WTC11 (cell line): Measurements from ENCODE around the gene PRKAR1B. TPM values are rescaled to one million over a fixed set of nuclear protein-coding genes. Genes with fewer than 3 reads are reported as not detected.

Experiments
- ATAC-seq: fragments of 200-7000 bp; cut with Tn5 transposase; 2 replicates; pipeline ENCODE4 v1.10.0; 2021; ENCODE audit warnings: mild to moderate bottlenecking, moderate library complexity
- CTCF ChIA-PET: fragments of 300-600 bp; sonication (Branson Sonifier 250); formaldehyde crosslinking; loops from one replicate; lab custom pipeline; 2021; ENCODE audit warnings: antibody characterized with exemption; lab: Charles Lee
- POLR2A ChIA-PET: fragments of 350-600 bp; sonication (Branson Sonifier 250); formaldehyde crosslinking; loops from one replicate; lab custom pipeline; 2021; ENCODE audit warnings: antibody characterized with exemption; lab: Charles Lee
- DNase-seq: peaks from one replicate; pipeline ENCODE4 v3.0.0; 2021; ENCODE audit warnings: low spot score
- H3K27ac Mint-ChIP-seq: 2 replicates; pipeline ENCODE4 v1.8.0; 2021; ENCODE audit warnings: mixed read lengths
- H3K27me3 Mint-ChIP-seq: 2 replicates; pipeline ENCODE4 v1.8.0; 2021; ENCODE audit warnings: low read depth, mild to moderate bottlenecking, moderate library complexity, mixed read lengths
- H3K36me3 Mint-ChIP-seq: 2 replicates; pipeline ENCODE4 v1.8.0; 2021; ENCODE audit warnings: mixed read lengths
- H3K4me1 Mint-ChIP-seq: 2 replicates; pipeline ENCODE4 v1.8.0; 2022; ENCODE audit warnings: mixed read lengths
- H3K4me3 Mint-ChIP-seq: 2 replicates; pipeline ENCODE4 v1.8.0; 2021; ENCODE audit warnings: mild to moderate bottlenecking, moderate library complexity, mixed read lengths
- H3K9me3 Mint-ChIP-seq: 2 replicates; pipeline ENCODE4 v1.8.0; 2021; ENCODE audit warnings: mixed read lengths
- GTF2I ChIP-seq: fragments of 250-450 bp; sonication (Bioruptor Pico); conservative IDR thresholded peaks from 2 replicates; pipeline ENCODE4 v1.4.0; 2021; ENCODE audit warnings: mild to moderate bottlenecking
- JUN ChIP-seq: sonication (generic); formaldehyde crosslinking; IDR thresholded peaks from 2 replicates; pipeline ENCODE4 v1.8.0; 2023; ENCODE audit warnings: mild to moderate bottlenecking, missing genetic modification reagents
- NFYB ChIP-seq: sonication (generic); formaldehyde crosslinking; conservative IDR thresholded peaks from 2 replicates; pipeline ENCODE4 v1.8.0; 2022; ENCODE audit warnings: low read depth, missing genetic modification reagents
- RORB ChIP-seq: fragments of 250-450 bp; sonication (Bioruptor Pico); IDR thresholded peaks from 2 replicates; pipeline ENCODE4 v1.9.0; 2021; ENCODE audit warnings: mild to moderate bottlenecking
- SMAD3 ChIP-seq: sonication (generic); formaldehyde crosslinking; IDR thresholded peaks from 2 replicates; pipeline ENCODE4 v1.8.0; 2022; ENCODE audit warnings: missing genetic modification reagents, mild to moderate bottlenecking, borderline replicate concordance
- SOX15 ChIP-seq: fragments of 250-450 bp; sonication (Bioruptor Pico); IDR thresholded peaks from 2 replicates; pipeline ENCODE4 v1.9.0; 2021; ENCODE audit warnings: mild to moderate bottlenecking
- TEAD1 ChIP-seq: sonication (generic); formaldehyde crosslinking; IDR thresholded peaks from 2 replicates; pipeline ENCODE4 v1.8.0; 2022; ENCODE audit warnings: mild to moderate bottlenecking, missing genetic modification reagents
- TEAD4 ChIP-seq: sonication (generic); formaldehyde crosslinking; IDR thresholded peaks from 2 replicates; pipeline ENCODE4 v1.8.0; 2022; ENCODE audit warnings: mild to moderate bottlenecking, missing genetic modification reagents
- ZNF317 ChIP-seq: sonication (generic); formaldehyde crosslinking; IDR thresholded peaks from 2 replicates; pipeline ENCODE4 v1.8.1; 2023; ENCODE audit warnings: low read depth, mild to moderate bottlenecking, moderate library complexity, missing genetic modification reagents, borderline replicate concordance
- ZNF396 ChIP-seq: fragments of 250-450 bp; sonication (Bioruptor Pico); IDR thresholded peaks from 2 replicates; pipeline ENCODE4 v1.8.0; 2021; ENCODE audit warnings: mild to moderate bottlenecking, moderate library complexity, borderline replicate concordance
- total RNA-seq: library from RNA; stranded (reverse); gene quantifications from 3 replicates; pipeline ENCODE4 v1.2.3, GENCODE V29; 2021
- TF ChIP-seq, protein P1 (sequence below): sonication (generic); formaldehyde crosslinking; IDR thresholded peaks from 2 replicates; pipeline ENCODE4 v1.8.0; 2023; ENCODE audit warnings: missing genetic modification reagents
- TF ChIP-seq, protein P2 (sequence below): sonication (generic); formaldehyde crosslinking; IDR thresholded peaks from 2 replicates; pipeline ENCODE4 v1.8.0; 2023; ENCODE audit warnings: missing genetic modification reagents, mild to moderate bottlenecking, borderline replicate concordance
- TF ChIP-seq, protein P3 (sequence below): sonication (generic); formaldehyde crosslinking; IDR thresholded peaks from 2 replicates; pipeline ENCODE4 v1.8.0; 2023; ENCODE audit warnings: mild to moderate bottlenecking, missing genetic modification reagents
- TF ChIP-seq, protein P4 (sequence below): sonication (generic); formaldehyde crosslinking; IDR thresholded peaks from 2 replicates; pipeline ENCODE4 v1.8.1; 2022; ENCODE audit warnings: low read depth, mild to moderate bottlenecking, moderate library complexity, missing genetic modification reagents, borderline replicate concordance
- TF ChIP-seq, protein P5 (sequence below): sonication (generic); formaldehyde crosslinking; IDR thresholded peaks from 2 replicates; pipeline ENCODE4 v1.8.1; 2022; ENCODE audit warnings: missing genetic modification reagents, borderline replicate concordance
- TF ChIP-seq, protein P6 (sequence below): sonication (generic); formaldehyde crosslinking; IDR thresholded peaks from 2 replicates; pipeline ENCODE4 v1.8.1; 2022; ENCODE audit warnings: mild to moderate bottlenecking, moderate library complexity, missing genetic modification reagents
- TF ChIP-seq, protein P7 (sequence below): sonication (generic); formaldehyde crosslinking; IDR thresholded peaks from 2 replicates; pipeline ENCODE4 v1.8.1; 2022; ENCODE audit warnings: mild to moderate bottlenecking, missing genetic modification reagents, moderate library complexity, borderline replicate concordance
- TF ChIP-seq, protein P8 (sequence below): sonication (generic); formaldehyde crosslinking; IDR thresholded peaks from 2 replicates; pipeline ENCODE4 v1.8.0; 2022; ENCODE audit warnings: mild to moderate bottlenecking, missing genetic modification reagents

PRKAR1B gene
- total RNA-seq, 1 experiment from 2014 or later, result 43.6 TPM

DNA sequence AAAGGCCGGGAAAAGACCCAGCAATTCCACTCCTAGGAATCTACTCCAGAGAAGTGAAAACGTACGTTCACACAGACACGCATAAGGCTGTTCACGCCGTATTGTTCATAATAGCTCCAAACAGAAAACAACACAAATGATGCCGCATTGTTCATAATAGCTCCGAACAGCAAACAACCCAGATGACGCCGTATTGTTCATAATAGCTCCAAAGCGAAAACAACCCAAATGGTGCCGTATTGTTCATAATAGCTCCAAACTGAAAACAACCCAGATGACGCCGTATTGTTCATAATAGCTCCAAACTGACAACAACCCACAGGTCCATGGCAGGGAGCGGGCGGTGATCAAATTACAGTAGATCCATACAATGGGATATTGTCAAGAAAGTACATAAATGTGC, 85.8 kb downstream of the PRKAR1B start:
- POLR2A ChIA-PET, result interaction anchor here (0.9 kb wide), 1 partner anchor 25 kb away, joined by 4 read pairs; no protein-coding TSS in a partner anchor

DNA sequence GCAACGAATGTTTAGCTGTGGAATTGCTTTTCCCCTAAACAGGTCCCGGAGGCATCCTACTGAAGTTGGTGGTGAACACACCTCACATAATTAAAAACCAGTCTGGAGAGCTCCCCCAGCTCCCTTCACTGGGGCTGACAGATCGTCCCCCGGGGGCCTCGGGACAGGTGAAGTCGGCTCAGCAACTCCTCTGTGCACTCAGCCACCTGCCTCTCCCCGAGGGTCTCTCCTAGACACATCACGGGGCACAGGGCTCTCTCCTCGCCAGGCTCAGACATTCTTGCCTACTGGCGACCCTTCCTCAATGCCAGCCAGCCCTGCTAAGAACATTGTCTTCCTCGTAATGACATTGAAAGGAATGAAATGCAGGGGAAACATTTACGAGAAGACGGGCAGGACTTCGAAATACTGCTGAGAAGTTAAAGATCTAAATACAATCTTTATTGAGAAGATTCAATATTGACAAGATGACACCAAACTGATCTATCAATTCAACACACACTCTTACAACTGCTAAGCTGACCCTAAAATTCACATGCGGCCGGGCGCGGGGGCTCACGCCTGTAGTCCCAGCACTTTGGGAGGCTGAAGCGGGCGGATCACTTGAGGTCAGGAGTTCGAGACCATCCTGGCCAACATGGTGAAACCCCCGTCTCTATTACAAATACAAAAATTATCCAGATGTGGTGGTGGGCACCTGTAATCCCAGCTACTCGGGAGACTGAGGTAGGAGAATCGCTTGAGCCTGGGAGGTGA, 88.6 kb downstream of the PRKAR1B start:
- Mint-ChIP-seq H3K27ac (peak overlapping the region; percentile 90), H3K9me3 (no peaks in the 10 kb centered on the region), H3K4me1 (peaks cover 5% of the 10 kb centered on the region; the same call in 1 of the 2 replicates), H3K4me3 (no peak overlapping the region), H3K27me3 (no peaks in the 10 kb centered on the region), H3K36me3 (peaks cover 4% of the 10 kb centered on the region)
- CTCF ChIA-PET, result interaction anchor here (1.6 kb wide), 1 partner anchor 27 kb away, joined by 3 read pairs; no protein-coding TSS in a partner anchor
- no peak for ATAC-seq
- DNase-seq, result no peak
- POLR2A ChIA-PET, result no interaction called here
- no peak for TF ChIP-seq ZNF317 (CRISPR knock-in tag)
- TF ChIP-seq, protein P1, sequence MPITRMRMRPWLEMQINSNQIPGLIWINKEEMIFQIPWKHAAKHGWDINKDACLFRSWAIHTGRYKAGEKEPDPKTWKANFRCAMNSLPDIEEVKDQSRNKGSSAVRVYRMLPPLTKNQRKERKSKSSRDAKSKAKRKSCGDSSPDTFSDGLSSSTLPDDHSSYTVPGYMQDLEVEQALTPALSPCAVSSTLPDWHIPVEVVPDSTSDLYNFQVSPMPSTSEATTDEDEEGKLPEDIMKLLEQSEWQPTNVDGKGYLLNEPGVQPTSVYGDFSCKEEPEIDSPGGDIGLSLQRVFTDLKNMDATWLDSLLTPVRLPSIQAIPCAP (CRISPR knock-in tag), result no peak
- TF ChIP-seq JUN (CRISPR knock-in tag), result no peak
- no peak for TF ChIP-seq ZNF396 (CRISPR knock-in tag)
- no peak for TF ChIP-seq TEAD1 (CRISPR knock-in tag)
- TF ChIP-seq, protein P2, sequence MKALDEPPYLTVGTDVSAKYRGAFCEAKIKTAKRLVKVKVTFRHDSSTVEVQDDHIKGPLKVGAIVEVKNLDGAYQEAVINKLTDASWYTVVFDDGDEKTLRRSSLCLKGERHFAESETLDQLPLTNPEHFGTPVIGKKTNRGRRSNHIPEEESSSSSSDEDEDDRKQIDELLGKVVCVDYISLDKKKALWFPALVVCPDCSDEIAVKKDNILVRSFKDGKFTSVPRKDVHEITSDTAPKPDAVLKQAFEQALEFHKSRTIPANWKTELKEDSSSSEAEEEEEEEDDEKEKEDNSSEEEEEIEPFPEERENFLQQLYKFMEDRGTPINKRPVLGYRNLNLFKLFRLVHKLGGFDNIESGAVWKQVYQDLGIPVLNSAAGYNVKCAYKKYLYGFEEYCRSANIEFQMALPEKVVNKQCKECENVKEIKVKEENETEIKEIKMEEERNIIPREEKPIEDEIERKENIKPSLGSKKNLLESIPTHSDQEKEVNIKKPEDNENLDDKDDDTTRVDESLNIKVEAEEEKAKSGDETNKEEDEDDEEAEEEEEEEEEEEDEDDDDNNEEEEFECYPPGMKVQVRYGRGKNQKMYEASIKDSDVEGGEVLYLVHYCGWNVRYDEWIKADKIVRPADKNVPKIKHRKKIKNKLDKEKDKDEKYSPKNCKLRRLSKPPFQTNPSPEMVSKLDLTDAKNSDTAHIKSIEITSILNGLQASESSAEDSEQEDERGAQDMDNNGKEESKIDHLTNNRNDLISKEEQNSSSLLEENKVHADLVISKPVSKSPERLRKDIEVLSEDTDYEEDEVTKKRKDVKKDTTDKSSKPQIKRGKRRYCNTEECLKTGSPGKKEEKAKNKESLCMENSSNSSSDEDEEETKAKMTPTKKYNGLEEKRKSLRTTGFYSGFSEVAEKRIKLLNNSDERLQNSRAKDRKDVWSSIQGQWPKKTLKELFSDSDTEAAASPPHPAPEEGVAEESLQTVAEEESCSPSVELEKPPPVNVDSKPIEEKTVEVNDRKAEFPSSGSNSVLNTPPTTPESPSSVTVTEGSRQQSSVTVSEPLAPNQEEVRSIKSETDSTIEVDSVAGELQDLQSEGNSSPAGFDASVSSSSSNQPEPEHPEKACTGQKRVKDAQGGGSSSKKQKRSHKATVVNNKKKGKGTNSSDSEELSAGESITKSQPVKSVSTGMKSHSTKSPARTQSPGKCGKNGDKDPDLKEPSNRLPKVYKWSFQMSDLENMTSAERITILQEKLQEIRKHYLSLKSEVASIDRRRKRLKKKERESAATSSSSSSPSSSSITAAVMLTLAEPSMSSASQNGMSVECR (CRISPR knock-in tag), result no peak

More for the DNA sequence above, 85.8 kb downstream of the PRKAR1B start:
- peaks cover 4% of the 10 kb centered on the region for H3K36me3 Mint-ChIP-seq
- H3K4me1 Mint-ChIP-seq, result peaks cover 5% of the 10 kb centered on the region; the same call in 1 of the 2 replicates
- TF ChIP-seq, protein P3, sequence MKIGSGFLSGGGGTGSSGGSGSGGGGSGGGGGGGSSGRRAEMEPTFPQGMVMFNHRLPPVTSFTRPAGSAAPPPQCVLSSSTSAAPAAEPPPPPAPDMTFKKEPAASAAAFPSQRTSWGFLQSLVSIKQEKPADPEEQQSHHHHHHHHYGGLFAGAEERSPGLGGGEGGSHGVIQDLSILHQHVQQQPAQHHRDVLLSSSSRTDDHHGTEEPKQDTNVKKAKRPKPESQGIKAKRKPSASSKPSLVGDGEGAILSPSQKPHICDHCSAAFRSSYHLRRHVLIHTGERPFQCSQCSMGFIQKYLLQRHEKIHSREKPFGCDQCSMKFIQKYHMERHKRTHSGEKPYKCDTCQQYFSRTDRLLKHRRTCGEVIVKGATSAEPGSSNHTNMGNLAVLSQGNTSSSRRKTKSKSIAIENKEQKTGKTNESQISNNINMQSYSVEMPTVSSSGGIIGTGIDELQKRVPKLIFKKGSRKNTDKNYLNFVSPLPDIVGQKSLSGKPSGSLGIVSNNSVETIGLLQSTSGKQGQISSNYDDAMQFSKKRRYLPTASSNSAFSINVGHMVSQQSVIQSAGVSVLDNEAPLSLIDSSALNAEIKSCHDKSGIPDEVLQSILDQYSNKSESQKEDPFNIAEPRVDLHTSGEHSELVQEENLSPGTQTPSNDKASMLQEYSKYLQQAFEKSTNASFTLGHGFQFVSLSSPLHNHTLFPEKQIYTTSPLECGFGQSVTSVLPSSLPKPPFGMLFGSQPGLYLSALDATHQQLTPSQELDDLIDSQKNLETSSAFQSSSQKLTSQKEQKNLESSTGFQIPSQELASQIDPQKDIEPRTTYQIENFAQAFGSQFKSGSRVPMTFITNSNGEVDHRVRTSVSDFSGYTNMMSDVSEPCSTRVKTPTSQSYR (CRISPR knock-in tag), result no peak
- no peak for TF ChIP-seq SOX15
- TF ChIP-seq, protein P4, sequence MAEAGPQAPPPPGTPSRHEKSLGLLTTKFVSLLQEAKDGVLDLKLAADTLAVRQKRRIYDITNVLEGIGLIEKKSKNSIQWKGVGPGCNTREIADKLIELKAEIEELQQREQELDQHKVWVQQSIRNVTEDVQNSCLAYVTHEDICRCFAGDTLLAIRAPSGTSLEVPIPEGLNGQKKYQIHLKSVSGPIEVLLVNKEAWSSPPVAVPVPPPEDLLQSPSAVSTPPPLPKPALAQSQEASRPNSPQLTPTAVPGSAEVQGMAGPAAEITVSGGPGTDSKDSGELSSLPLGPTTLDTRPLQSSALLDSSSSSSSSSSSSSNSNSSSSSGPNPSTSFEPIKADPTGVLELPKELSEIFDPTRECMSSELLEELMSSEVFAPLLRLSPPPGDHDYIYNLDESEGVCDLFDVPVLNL (CRISPR knock-in tag), result no peak
- no peak for TF ChIP-seq RORB (CRISPR knock-in tag)
- TF ChIP-seq, protein P5, sequence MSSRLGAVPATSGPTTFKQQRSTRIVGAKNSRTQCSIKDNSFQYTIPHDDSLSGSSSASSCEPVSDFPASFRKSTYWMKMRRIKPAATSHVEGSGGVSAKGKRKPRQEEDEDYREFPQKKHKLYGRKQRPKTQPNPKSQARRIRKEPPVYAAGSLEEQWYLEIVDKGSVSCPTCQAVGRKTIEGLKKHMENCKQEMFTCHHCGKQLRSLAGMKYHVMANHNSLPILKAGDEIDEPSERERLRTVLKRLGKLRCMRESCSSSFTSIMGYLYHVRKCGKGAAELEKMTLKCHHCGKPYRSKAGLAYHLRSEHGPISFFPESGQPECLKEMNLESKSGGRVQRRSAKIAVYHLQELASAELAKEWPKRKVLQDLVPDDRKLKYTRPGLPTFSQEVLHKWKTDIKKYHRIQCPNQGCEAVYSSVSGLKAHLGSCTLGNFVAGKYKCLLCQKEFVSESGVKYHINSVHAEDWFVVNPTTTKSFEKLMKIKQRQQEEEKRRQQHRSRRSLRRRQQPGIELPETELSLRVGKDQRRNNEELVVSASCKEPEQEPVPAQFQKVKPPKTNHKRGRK, result no peak
- no peak for TF ChIP-seq GTF2I (CRISPR knock-in tag)
- no peak for TF ChIP-seq ZNF317 (CRISPR knock-in tag)
- TF ChIP-seq NFYB, result no peak
- no peak for TF ChIP-seq TEAD4
- no peak for TF ChIP-seq SMAD3 (CRISPR knock-in tag)
- TF ChIP-seq, protein P6, sequence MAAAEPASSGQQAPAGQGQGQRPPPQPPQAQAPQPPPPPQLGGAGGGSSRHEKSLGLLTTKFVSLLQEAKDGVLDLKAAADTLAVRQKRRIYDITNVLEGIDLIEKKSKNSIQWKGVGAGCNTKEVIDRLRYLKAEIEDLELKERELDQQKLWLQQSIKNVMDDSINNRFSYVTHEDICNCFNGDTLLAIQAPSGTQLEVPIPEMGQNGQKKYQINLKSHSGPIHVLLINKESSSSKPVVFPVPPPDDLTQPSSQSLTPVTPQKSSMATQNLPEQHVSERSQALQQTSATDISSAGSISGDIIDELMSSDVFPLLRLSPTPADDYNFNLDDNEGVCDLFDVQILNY, result no peak
- TF ChIP-seq, protein P7, sequence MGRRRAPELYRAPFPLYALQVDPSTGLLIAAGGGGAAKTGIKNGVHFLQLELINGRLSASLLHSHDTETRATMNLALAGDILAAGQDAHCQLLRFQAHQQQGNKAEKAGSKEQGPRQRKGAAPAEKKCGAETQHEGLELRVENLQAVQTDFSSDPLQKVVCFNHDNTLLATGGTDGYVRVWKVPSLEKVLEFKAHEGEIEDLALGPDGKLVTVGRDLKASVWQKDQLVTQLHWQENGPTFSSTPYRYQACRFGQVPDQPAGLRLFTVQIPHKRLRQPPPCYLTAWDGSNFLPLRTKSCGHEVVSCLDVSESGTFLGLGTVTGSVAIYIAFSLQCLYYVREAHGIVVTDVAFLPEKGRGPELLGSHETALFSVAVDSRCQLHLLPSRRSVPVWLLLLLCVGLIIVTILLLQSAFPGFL (CRISPR knock-in tag), result no peak
- TF ChIP-seq ZNF396 (CRISPR knock-in tag), result no peak
- TF ChIP-seq, protein P8, sequence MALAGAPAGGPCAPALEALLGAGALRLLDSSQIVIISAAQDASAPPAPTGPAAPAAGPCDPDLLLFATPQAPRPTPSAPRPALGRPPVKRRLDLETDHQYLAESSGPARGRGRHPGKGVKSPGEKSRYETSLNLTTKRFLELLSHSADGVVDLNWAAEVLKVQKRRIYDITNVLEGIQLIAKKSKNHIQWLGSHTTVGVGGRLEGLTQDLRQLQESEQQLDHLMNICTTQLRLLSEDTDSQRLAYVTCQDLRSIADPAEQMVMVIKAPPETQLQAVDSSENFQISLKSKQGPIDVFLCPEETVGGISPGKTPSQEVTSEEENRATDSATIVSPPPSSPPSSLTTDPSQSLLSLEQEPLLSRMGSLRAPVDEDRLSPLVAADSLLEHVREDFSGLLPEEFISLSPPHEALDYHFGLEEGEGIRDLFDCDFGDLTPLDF, result no peak
- H3K27me3 Mint-ChIP-seq, result no peaks in the 10 kb centered on the region
- no peak overlapping the region for H3K27ac Mint-ChIP-seq
- H3K9me3 Mint-ChIP-seq, result no peaks in the 10 kb centered on the region
- ATAC-seq (peak; percentile 32; the same call in 1 of the 2 replicates), DNase-seq (no peak)
- no peak overlapping the region for H3K4me3 Mint-ChIP-seq
- CTCF ChIA-PET, result interaction anchor here (0.6 to 1.3 kb wide), 2 partner anchors 21 to 25 kb away, joined by 3 to 7 read pairs; no protein-coding TSS in a partner anchor
